Activated CD8-positive, alpha-beta T cell treated with anti-CD3 and anti-CD28 coated beads, Interleukin-2, amount 10 ng/mL, durations not matched to agents 7 days and 5 days (primary cell): ENCODE measurements around the gene FAM9B. TPM values are rescaled to one million over a fixed set of nuclear protein-coding genes. Genes with fewer than 3 reads are reported as not detected.

Source experiments
- ATAC-seq: fragments of 150-1000 bp; cut with Tn5 transposase; one replicate; pipeline ENCODE4 v1.10.0; 2021; ENCODE audit warnings: moderate library complexity
- CTCF ChIA-PET: fragments of 350-600 bp; sonication (Branson Sonifier 250); formaldehyde crosslinking; loops from one replicate; lab custom pipeline; 2021; ENCODE audit warnings: antibody characterized with exemption; lab: Charles Lee
- POLR2A ChIA-PET: fragments of 350-600 bp; sonication (Branson Sonifier 250); formaldehyde crosslinking; loops from one replicate; lab custom pipeline; 2021; ENCODE audit warnings: antibody characterized with exemption; lab: Charles Lee
- DNase-seq: peaks from one replicate; pipeline ENCODE4 v3.0.0-alpha.2; 2020
- H3K27ac Mint-ChIP-seq: one replicate; pipeline ENCODE4 v1.8.0; 2021; ENCODE audit warnings: mild to moderate bottlenecking, mixed read lengths
- H3K27me3 Mint-ChIP-seq: one replicate; pipeline ENCODE4 v1.8.0; 2021; ENCODE audit warnings: low read depth, mixed read lengths
- H3K36me3 Mint-ChIP-seq: one replicate; pipeline ENCODE4 v1.8.0; 2021; ENCODE audit warnings: low read depth, mixed read lengths
- H3K4me1 Mint-ChIP-seq: one replicate; pipeline ENCODE4 v1.8.0; 2021; ENCODE audit warnings: low read depth, mixed read lengths
- H3K4me3 Mint-ChIP-seq: one replicate; pipeline ENCODE4 v1.8.0; 2021; ENCODE audit warnings: mild to moderate bottlenecking, mixed read lengths
- H3K9me3 Mint-ChIP-seq: one replicate; pipeline ENCODE4 v1.8.0; 2022; ENCODE audit warnings: mixed read lengths; ENCODE audit not compliant: insufficient read depth
- total RNA-seq, 2 experiments: library from RNA; stranded (reverse); gene quantifications; one replicate each; pipeline ENCODE4 v1.2.3, GENCODE V29; 2021

The FAM9B gene
- not detected for total RNA-seq

DNA sequence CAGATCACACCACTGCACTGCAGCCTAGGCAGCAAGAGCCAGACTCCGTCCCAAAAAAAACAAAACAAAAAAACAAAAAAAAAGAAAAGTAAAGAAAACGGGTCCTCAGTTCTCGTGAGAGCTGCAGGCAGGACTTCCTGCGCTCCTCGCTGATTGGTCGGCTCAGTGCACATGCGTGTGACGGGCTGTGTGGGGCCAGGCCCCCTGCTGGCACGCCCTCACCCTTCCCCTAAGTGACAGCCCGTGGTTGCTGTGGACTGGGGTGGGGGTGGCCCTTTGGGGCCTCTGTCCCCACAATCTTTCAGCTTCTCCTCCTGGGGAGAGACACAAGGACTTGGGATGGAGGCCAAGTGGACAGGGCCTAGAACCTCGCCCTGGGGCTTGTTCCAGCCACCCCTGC is at the start of gene FAM9B:
Gene FAM9B (minus strand): TSS at position 139 of the 400 bp plus-strand sequence. CDS start 1,141 bp downstream, outside the sequence.
- no peak within 1 kb of the TSS for H3K4me3 Mint-ChIP-seq
- ChIA-PET CTCF (no interaction called here), POLR2A (no interaction called here)
- H3K27me3 Mint-ChIP-seq: no peaks in the 10 kb centered on the region
- H3K27ac Mint-ChIP-seq: no peak within 1 kb of the TSS
- H3K36me3 Mint-ChIP-seq: no peaks in the 10 kb centered on the region
- ATAC-seq (no peak), DNase-seq (no peak)
- H3K9me3 Mint-ChIP-seq: no peaks in the 10 kb centered on the region
- peaks cover 6% of the 10 kb centered on the region for H3K4me1 Mint-ChIP-seq

- H3K4me3 Mint-ChIP-seq: no peak overlapping the region
- ChIA-PET CTCF (no interaction called here), POLR2A (no interaction called here)
- DNase-seq (no peak), ATAC-seq (no peak)
- no peaks in the 10 kb centered on the region for H3K27me3 Mint-ChIP-seq
- no peaks in the 10 kb centered on the region for H3K4me1 Mint-ChIP-seq
- no peak overlapping the region for H3K27ac Mint-ChIP-seq
- H3K9me3 Mint-ChIP-seq: peaks cover 8% of the 10 kb centered on the region
- no peaks in the 10 kb centered on the region for H3K36me3 Mint-ChIP-seq
Observed at GRCh38 chrX:9081271-9081670, 47.3 kb upstream of the FAM9B start.

DNA sequence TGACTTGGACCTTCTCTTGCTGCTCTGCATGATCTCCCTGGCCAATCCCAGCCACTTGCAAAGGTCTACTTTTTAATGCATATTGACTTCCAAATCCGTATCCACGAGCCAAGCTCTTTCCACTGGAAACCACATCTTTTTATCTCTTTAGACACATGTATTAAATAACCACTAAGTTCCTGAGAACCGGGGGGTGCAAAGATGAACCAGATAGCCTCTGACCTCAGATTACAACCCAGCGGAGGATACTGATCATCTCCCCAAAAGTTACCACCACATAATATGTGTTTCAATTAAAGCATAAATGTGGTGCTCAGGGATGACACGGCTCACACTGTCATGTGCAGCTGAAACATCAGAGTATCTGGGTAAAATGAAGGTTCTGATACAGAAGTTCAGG is 40.4 kb upstream of the FAM9B start:
- ChIA-PET CTCF (no interaction called here), POLR2A (no interaction called here)
- Mint-ChIP-seq H3K9me3 (no peaks in the 10 kb centered on the region), H3K36me3 (no peaks in the 10 kb centered on the region), H3K4me1 (no peaks in the 10 kb centered on the region), H3K27me3 (no peaks in the 10 kb centered on the region), H3K4me3 (no peak overlapping the region), H3K27ac (no peak overlapping the region)
- DNase-seq (no peak), ATAC-seq (no peak)

- ChIA-PET CTCF (no interaction called here), POLR2A (no interaction called here)
- DNase-seq (no peak), ATAC-seq (no peak)
- no peaks in the 10 kb centered on the region for H3K36me3 Mint-ChIP-seq
- no peaks in the 10 kb centered on the region for H3K27me3 Mint-ChIP-seq
- H3K27ac Mint-ChIP-seq: no peak overlapping the region
- H3K4me3 Mint-ChIP-seq: no peak overlapping the region
- no peaks in the 10 kb centered on the region for H3K9me3 Mint-ChIP-seq
- no peaks in the 10 kb centered on the region for H3K4me1 Mint-ChIP-seq
Observed at GRCh38 chrX:9072281-9072680, 38.4 kb upstream of the FAM9B start.

DNA sequence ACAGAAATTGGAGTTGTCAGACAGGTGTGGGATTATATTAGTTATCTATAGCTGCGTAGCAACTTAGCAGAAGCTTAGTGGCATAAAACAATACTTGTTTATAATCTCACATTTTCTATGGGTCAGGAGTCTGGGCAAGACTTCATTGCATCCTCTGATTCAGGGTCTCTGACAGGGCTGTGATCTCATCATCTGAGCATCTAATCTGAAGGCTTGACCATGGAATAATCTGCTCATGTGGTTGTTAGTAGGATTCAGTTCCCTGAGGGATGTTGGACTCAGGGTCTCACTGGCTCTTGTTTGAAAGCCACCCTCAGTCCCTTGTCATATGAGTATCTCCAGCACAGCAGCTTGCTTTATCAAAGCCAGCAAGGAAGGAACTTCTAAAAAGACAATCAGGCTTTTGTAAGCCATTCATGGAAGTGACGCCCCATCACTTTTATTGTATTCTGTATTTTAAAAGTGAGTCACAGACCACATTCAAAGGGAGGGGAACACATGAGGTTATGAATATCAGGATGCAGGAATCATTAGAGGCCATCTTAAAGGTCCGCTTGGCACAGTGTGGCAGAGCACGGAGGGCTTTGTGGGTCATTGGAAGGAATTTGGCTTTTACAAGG is 37.2 kb upstream of the FAM9B start:
- DNase-seq (no peak), ATAC-seq (no peak)
- H3K9me3 Mint-ChIP-seq: no peaks in the 10 kb centered on the region
- H3K36me3 Mint-ChIP-seq: no peaks in the 10 kb centered on the region
- no peaks in the 10 kb centered on the region for H3K27me3 Mint-ChIP-seq
- H3K4me1 Mint-ChIP-seq: no peaks in the 10 kb centered on the region
- no peak overlapping the region for H3K4me3 Mint-ChIP-seq
- CTCF ChIA-PET: no interaction called here
- H3K27ac Mint-ChIP-seq: no peak overlapping the region
- POLR2A ChIA-PET: no interaction called here

GRCh38 chrX:9069573-9069972 is 35.6 kb upstream of the FAM9B start:
- Mint-ChIP-seq H3K4me3 (no peak overlapping the region), H3K27me3 (no peaks in the 10 kb centered on the region), H3K9me3 (no peaks in the 10 kb centered on the region), H3K27ac (no peak overlapping the region), H3K4me1 (no peaks in the 10 kb centered on the region), H3K36me3 (no peaks in the 10 kb centered on the region)
- ChIA-PET POLR2A (no interaction called here), CTCF (no interaction called here)
- DNase-seq (no peak), ATAC-seq (no peak)

GRCh38 chrX:9064694-9065093 is 30.8 kb upstream of the FAM9B start:
- DNase-seq (no peak), ATAC-seq (no peak)
- no peaks in the 10 kb centered on the region for H3K27me3 Mint-ChIP-seq
- H3K4me1 Mint-ChIP-seq: no peaks in the 10 kb centered on the region
- no peaks in the 10 kb centered on the region for H3K9me3 Mint-ChIP-seq
- H3K4me3 Mint-ChIP-seq: no peak overlapping the region
- H3K36me3 Mint-ChIP-seq: no peaks in the 10 kb centered on the region
- ChIA-PET CTCF (no interaction called here), POLR2A (no interaction called here)
- no peak overlapping the region for H3K27ac Mint-ChIP-seq

DNA sequence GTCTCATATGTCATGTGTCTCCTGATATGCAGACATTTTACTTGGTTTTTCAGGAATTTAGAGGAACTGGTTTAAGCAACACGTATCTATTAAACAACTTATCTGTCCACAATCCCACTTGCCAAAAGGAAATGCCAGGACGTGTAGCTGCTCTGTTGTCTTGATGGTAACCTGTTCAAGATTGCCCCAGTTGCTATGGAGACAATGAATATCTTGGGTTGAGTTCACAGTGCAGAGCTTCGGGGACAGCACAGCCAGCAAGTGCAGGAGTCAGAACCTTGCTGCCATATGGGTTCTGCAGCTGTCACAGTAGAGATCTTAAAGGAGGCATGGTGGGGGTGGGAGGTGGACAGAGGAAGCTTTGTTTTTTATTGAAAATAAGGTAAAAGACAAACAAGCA is 28.7 kb upstream of the FAM9B start:
- Mint-ChIP-seq H3K9me3 (no peaks in the 10 kb centered on the region), H3K36me3 (no peaks in the 10 kb centered on the region), H3K4me1 (no peaks in the 10 kb centered on the region), H3K27me3 (no peaks in the 10 kb centered on the region), H3K4me3 (no peak overlapping the region), H3K27ac (no peak overlapping the region)
- DNase-seq (no peak), ATAC-seq (no peak)
- CTCF ChIA-PET: no interaction called here
- POLR2A ChIA-PET: interaction anchor here (0.6 kb wide), 1 partner anchor 55 kb away, joined by 4 read pairs; no protein-coding TSS in a partner anchor

- Mint-ChIP-seq H3K9me3 (no peaks in the 10 kb centered on the region), H3K36me3 (no peaks in the 10 kb centered on the region), H3K4me1 (peaks cover 8% of the 10 kb centered on the region), H3K27me3 (peaks cover 2% of the 10 kb centered on the region), H3K4me3 (no peak overlapping the region), H3K27ac (no peak overlapping the region)
- CTCF ChIA-PET: no interaction called here
- ATAC-seq: no peak
- no peak for DNase-seq
- POLR2A ChIA-PET: no interaction called here
Observed at GRCh38 chrX:9055354-9055753, 21.4 kb upstream of the FAM9B start.

DNA sequence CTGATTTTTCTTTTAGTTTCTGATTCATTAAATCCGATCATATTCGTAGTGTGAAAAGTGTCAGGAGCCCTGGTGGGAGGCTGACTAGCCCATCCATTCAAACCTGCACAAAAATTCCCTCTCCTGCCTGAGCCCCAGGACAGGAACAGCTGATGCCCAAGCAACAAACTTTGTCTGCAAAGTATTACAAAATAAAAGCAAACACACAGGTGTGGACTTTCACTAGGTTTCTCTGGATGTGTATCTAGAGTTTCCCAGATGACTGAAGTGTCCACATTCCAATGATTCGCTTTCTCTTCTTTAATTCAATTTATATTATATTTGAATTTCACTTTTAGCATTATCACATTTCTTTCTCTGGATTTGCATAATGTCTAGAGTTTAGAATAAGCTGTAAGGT is 18.2 kb upstream of the FAM9B start:
- no peak overlapping the region for H3K4me3 Mint-ChIP-seq
- no peaks in the 10 kb centered on the region for H3K9me3 Mint-ChIP-seq
- peaks cover 8% of the 10 kb centered on the region for H3K4me1 Mint-ChIP-seq
- no peak overlapping the region for H3K27ac Mint-ChIP-seq
- ATAC-seq (no peak), DNase-seq (no peak)
- POLR2A ChIA-PET: no interaction called here
- CTCF ChIA-PET: no interaction called here
- peaks cover 2% of the 10 kb centered on the region for H3K27me3 Mint-ChIP-seq
- no peaks in the 10 kb centered on the region for H3K36me3 Mint-ChIP-seq

- DNase-seq: no peak
Observed at GRCh38 chrX:9050331-9050730, 16.4 kb upstream of the FAM9B start.

DNA sequence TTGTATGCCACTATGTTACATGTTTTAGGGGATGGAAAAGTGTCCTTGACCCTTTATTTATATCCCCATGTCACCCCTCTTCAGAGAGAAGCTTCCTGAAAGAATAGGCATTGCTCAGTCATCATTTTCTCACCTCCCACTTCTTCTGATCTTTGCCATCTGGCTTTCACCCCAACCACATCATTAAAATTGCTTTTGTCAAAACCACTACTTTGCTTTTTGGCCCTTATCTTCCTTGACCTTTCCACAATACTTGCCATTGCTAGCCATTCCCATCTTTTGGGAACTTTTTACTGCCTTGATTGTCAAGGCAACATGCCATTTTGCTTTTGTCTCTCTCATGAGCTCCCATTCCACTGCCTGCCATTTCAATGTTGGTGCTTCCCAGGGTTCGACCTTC is 14.9 kb upstream of the FAM9B start:
- Mint-ChIP-seq H3K4me3 (no peak overlapping the region), H3K4me1 (no peaks in the 10 kb centered on the region), H3K9me3 (no peaks in the 10 kb centered on the region), H3K36me3 (no peaks in the 10 kb centered on the region), H3K27ac (no peak overlapping the region), H3K27me3 (peaks cover 2% of the 10 kb centered on the region)
- ChIA-PET CTCF (no interaction called here), POLR2A (no interaction called here)
- DNase-seq: no peak
- ATAC-seq: no peak

More at GRCh38 chrX:9050331-9050730, 16.4 kb upstream of the FAM9B start:
- no peaks in the 10 kb centered on the region for H3K9me3 Mint-ChIP-seq
- ATAC-seq: no peak
- peaks cover 2% of the 10 kb centered on the region for H3K4me1 Mint-ChIP-seq
- peaks cover 2% of the 10 kb centered on the region for H3K27me3 Mint-ChIP-seq
- H3K36me3 Mint-ChIP-seq: no peaks in the 10 kb centered on the region
- no peak overlapping the region for H3K27ac Mint-ChIP-seq
- H3K4me3 Mint-ChIP-seq: no peak overlapping the region
- ChIA-PET CTCF (no interaction called here), POLR2A (no interaction called here)

DNA sequence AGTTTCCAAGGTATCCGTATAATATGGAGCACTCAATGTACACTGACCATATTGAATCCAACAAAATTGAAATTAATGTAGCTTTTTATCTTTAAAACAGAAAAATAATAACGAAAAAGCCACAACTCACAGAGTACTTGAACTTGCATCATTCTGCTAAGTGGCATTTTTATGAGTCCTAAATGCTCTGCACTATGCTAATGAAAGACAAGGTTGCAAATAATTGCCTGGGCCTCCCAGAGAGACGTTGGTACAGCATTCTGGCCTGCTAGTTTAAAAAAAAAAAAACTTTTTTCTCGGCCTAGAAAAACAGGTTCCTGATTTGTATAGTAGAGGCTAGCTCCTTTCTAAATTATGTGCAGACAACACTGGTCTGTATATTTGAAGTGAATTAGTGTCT is 4.3 kb upstream of the FAM9B start:
- CTCF ChIA-PET: no interaction called here

More for the DNA sequence above, 4.3 kb upstream of the FAM9B start:
- POLR2A ChIA-PET: no interaction called here
- Mint-ChIP-seq H3K27me3 (no peaks in the 10 kb centered on the region), H3K27ac (no peak overlapping the region), H3K4me1 (peaks cover 6% of the 10 kb centered on the region), H3K4me3 (no peak overlapping the region), H3K9me3 (no peaks in the 10 kb centered on the region), H3K36me3 (no peaks in the 10 kb centered on the region)
- ATAC-seq (no peak), DNase-seq (no peak)
